ENCODE data around the gene BAMBI. TPM values are rescaled to one million over a fixed set of nuclear protein-coding genes. Genes with fewer than 3 reads are reported as not detected.

The BAMBI gene
- total RNA-seq, 1 donor from 2014 or later, result 10.9 TPM

DNA sequence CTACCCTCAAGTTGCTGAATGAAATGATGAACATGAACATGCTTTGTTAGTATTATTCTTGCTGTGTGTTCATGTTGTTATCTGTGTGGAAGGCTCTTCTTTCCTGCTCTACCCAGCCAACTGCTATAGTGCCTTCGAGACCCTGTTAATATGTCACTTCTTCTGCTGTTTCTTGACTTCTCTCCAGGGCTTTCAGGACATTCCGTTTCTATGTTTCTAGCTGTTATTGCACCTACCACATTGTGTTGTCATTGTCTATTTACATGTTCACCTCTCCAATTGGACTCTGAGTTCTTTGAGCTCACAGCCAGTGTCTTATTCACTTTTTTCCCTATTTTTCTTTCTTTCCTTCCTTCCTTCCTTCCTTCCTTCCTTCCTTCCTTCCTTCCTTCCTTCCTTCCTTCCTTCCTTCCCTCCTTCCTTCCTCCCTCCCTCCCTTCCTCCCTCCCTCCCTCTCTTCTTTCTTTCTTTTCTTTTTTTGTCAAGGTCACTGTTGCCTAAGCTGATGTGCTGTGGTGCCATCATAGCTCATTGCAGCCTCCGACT, 40.4 kb downstream of the BAMBI start:
- Mint-ChIP-seq H3K27me3 (ENCODE audit: low read depth) (no peaks in the 10 kb centered on the region), H3K27ac (ENCODE audit: unreplicated experiment) (no peak overlapping the region), H3K4me3 (ENCODE audit: unreplicated experiment) (no peak overlapping the region), H3K4me1 (ENCODE audit: low read depth) (peaks cover 27% of the 10 kb centered on the region), H3K9me3 (ENCODE audit: low read depth) (peaks cover 4% of the 10 kb centered on the region), H3K36me3 (ENCODE audit: low read depth) (no peaks in the 10 kb centered on the region)
- TF ChIP-seq, protein P1, sequence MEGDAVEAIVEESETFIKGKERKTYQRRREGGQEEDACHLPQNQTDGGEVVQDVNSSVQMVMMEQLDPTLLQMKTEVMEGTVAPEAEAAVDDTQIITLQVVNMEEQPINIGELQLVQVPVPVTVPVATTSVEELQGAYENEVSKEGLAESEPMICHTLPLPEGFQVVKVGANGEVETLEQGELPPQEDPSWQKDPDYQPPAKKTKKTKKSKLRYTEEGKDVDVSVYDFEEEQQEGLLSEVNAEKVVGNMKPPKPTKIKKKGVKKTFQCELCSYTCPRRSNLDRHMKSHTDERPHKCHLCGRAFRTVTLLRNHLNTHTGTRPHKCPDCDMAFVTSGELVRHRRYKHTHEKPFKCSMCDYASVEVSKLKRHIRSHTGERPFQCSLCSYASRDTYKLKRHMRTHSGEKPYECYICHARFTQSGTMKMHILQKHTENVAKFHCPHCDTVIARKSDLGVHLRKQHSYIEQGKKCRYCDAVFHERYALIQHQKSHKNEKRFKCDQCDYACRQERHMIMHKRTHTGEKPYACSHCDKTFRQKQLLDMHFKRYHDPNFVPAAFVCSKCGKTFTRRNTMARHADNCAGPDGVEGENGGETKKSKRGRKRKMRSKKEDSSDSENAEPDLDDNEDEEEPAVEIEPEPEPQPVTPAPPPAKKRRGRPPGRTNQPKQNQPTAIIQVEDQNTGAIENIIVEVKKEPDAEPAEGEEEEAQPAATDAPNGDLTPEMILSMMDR (IDR thresholded peaks at IDR 0.05), result no peak
- DNase-seq (ENCODE audit: low spot score), result no peak

DNA sequence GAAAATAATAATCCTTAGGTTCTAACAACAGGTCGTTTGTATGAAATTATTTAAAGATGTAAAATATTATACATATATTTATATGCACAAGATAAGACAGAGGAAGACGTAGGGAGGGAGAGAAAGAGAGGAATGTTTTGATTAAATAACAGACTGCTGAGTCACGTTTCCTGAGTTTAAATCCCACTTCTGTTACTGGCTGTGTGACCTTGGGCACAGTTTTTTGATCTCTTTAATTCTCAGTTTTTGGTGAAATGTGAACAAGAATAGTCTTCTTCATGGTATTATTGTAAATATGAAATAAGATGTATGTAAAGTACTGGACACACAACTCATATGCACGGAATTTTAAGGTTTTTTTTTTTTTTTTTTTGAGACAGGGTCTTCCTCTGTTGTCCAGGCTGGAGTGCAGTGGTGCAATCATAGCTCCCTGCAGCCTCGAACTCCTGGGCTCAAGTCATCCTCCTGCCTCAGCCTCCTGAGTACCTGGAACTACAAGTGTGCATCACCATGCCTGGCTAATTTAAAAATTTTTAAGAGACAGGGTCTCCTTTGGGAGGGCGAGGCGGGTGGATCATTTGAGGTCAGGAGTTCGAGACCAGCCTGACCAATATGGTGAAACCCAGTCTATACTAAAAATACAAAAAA, 42.6 kb downstream of the BAMBI start:
- H3K36me3 Mint-ChIP-seq (ENCODE audit: low read depth), result no peaks in the 10 kb centered on the region
- no peak overlapping the region for H3K4me3 Mint-ChIP-seq (ENCODE audit: unreplicated experiment)
- H3K27ac Mint-ChIP-seq (ENCODE audit: unreplicated experiment), result peak overlapping the region; percentile 68
- H3K27me3 Mint-ChIP-seq (ENCODE audit: low read depth), result no peaks in the 10 kb centered on the region
- peaks cover 4% of the 10 kb centered on the region for H3K9me3 Mint-ChIP-seq (ENCODE audit: low read depth)
- no peak for DNase-seq (ENCODE audit: low spot score)
- TF ChIP-seq, protein P1 (IDR thresholded peaks at IDR 0.05), result no peak
- H3K4me1 Mint-ChIP-seq (ENCODE audit: low read depth), result peaks cover 27% of the 10 kb centered on the region

DNA sequence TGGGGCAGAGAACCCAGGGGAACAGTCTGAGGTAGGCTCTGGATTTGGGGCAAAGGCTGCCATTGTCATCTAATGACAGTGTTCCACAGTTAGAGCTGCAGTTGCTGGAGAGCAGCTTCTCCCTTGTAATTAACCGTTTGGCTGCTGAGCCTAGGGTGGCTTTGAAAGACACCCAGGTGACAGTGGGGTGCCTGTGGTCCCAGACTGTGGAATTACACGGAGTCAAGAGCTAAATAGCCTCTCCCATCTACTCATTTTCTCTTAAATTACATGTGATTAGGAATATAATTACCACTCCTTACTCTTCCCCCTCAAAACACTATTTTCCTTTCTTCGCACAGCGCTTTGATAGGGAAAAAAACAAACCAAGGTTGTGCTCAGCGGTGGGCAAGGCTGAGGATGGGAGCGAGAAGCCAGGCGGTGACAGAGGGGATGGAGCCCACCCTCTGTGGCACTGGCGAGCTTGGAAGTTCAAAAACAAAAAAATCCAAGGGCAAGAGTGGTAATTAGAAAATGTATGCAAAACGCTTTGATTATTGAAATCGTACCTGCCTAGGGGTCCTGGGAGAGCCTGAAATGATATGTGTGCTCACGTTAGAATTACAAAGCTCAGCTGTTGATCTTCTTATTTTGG, 44.1 kb downstream of the BAMBI start:
- no peaks in the 10 kb centered on the region for H3K36me3 Mint-ChIP-seq (ENCODE audit: low read depth)
- H3K4me3 Mint-ChIP-seq (ENCODE audit: unreplicated experiment), result peak overlapping the region; percentile 72
- TF ChIP-seq, protein P1 (IDR thresholded peaks at IDR 0.05), result no peak
- no peak overlapping the region for H3K27ac Mint-ChIP-seq (ENCODE audit: unreplicated experiment)
- DNase-seq (ENCODE audit: low spot score), result no peak
- H3K9me3 Mint-ChIP-seq (ENCODE audit: low read depth), result peaks cover under 1% of the 10 kb centered on the region
- H3K27me3 Mint-ChIP-seq (ENCODE audit: low read depth), result no peaks in the 10 kb centered on the region
- peaks cover 27% of the 10 kb centered on the region for H3K4me1 Mint-ChIP-seq (ENCODE audit: low read depth)

DNA sequence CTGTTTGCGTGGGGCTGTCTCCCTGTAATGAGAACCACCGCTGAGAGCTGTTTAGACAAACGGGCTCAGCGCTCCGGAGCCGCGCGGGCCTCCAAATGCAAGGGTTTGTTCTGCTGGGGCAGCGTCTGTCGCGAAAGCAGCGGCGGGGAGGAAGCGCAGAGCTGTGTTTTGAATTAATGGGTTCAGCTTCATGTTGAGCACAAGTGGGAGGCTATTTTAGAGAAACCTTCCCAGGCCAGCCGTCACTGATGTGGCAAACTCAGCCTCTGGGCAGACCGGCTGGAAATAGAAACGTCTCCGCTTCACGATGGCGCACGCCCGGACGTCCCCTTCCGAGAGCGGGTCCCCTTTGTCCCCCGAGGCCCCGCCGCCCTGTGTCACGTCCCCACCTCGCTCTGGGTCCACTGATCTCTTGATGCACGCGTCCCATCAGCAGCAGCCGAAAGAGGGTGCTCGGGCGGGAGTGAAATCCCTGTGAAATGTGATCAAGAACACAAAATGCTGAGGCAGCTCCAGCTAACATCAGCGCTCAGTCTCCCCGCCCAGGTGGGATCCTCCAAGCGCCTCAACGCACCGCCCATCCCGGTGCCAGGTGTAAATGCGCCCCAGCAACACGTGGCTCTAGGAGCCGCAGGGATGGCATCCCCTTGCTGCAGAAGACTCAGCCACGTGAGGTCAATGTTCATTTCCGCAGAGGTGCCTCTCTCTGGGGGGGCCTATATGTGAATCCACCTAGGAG, 44.9 kb downstream of the BAMBI start:
- no peak for DNase-seq (ENCODE audit: low spot score)
- Mint-ChIP-seq H3K36me3 (ENCODE audit: low read depth) (no peaks in the 10 kb centered on the region), H3K27me3 (ENCODE audit: low read depth) (no peaks in the 10 kb centered on the region), H3K27ac (ENCODE audit: unreplicated experiment) (no peak overlapping the region), H3K9me3 (ENCODE audit: low read depth) (no peaks in the 10 kb centered on the region), H3K4me3 (ENCODE audit: unreplicated experiment) (peak overlapping the region; percentile 72), H3K4me1 (ENCODE audit: low read depth) (peaks cover 27% of the 10 kb centered on the region)
- TF ChIP-seq, protein P1 (IDR thresholded peaks at IDR 0.05), result peak; percentile 45

DNA sequence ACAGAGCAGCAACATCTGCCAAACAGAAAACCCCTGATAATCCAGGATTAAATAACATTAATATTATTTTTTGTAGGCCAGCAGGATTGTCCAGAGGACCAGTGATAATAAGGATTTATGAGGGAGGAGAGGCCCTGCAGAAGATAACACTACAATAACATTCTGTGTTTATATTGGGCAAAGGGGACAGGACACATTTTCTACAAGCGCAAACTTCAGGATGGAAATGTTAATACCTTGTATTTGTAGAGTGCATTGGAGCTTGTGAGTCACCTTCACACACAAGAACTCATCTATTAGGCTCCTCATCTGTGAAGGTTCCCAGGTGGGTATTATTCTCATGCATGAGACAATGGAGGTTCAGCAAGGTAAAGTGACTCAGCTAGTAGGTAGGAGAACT, 51.0 kb downstream of the BAMBI start:
- no peak overlapping the region for H3K4me3 Mint-ChIP-seq (ENCODE audit: unreplicated experiment)
- H3K36me3 Mint-ChIP-seq (ENCODE audit: low read depth), result no peaks in the 10 kb centered on the region
- peaks cover 4% of the 10 kb centered on the region for H3K4me1 Mint-ChIP-seq (ENCODE audit: low read depth)
- no peaks in the 10 kb centered on the region for H3K27me3 Mint-ChIP-seq (ENCODE audit: low read depth)
- no peak overlapping the region for H3K27ac Mint-ChIP-seq (ENCODE audit: unreplicated experiment)
- H3K9me3 Mint-ChIP-seq (ENCODE audit: low read depth), result no peaks in the 10 kb centered on the region
- no peak for DNase-seq (ENCODE audit: low spot score)
- TF ChIP-seq, protein P1 (IDR thresholded peaks at IDR 0.05), result no peak

Measured in chondrocyte (in vitro differentiated cells).